ENCODE data around the gene DMBX1.

The DMBX1 gene

DNA sequence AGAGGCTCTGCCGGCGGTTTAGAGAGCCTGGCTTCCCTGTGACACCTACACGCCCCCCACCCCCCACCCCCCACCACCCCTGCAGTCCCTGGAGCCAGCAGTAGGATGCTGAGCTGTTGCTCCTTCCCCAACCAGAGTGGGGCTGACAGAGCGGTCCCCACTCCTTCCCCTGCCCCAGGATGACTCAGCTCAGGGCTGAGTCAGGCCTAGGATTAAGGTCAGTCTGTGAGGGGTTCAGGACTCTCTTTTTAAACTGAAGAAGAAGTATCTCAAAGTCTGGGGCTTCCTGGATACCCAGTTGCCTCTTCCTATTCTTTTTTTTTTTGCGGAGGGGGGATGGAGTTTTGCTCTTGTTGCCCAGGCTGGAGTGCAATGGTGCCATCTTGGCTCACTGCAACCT, 19.1 kb downstream of the DMBX1 start:
- DNase-seq, result no peak

DNA sequence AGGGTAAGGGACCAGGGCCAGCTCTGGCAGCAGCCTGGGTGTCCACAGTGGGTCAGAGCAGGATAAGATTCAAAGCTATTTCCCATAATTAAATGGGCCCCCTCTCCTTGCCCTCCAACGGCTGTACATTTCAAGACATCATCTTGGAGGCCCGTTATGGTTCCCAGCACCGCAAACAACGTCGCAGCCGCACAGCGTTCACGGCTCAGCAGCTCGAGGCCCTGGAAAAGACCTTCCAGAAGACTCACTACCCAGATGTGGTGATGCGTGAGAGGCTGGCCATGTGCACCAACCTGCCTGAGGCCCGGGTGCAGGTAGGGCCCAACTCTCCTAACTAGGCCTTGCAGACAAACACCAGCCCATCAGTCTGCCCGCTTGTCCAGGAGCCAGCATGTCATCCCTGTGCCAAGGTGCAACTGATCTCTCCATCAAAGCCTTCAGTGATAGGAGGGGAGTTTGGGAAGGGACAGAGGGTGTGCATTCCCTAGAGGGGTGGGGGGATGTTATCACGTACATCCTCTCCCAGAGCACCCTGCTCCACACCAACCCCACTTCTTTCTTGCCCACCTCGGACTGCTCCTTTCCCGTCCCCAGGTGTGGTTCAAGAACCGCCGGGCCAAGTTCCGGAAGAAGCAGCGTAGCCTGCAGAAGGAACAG, 20.8 kb downstream of the DMBX1 start:
- DNase-seq, result no peak

- DNase-seq, result no peak
These were observed 21.3 kb downstream of the DMBX1 start for GRCh38 chr1:46510998-46511365.

DNA sequence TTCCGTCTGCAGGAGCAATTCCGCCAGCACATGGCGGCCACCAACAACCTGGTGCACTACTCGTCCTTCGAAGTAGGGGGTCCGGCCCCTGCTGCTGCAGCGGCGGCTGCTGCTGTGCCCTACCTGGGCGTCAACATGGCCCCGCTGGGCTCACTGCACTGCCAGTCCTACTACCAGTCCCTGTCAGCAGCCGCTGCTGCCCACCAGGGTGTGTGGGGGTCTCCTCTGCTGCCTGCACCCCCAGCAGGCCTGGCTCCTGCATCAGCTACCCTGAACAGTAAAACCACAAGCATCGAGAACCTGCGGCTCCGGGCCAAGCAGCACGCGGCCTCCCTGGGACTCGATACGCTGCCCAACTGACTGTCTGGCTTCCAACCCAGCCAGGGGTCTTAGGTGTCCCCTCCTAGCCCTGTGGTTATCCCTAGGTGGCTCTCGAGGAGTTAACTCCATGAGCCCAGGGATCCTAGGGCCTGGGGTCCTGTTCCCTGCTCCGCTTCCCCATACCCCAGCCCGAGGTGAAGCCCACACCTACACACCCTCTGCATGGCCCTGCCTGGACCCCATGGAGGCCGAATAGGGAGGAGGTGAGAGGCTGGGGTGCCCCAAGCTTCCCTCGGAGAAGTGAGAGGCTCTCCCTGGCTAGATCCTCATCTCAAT, 22.6 kb downstream of the DMBX1 start:
- DNase-seq, result no peak

DNA sequence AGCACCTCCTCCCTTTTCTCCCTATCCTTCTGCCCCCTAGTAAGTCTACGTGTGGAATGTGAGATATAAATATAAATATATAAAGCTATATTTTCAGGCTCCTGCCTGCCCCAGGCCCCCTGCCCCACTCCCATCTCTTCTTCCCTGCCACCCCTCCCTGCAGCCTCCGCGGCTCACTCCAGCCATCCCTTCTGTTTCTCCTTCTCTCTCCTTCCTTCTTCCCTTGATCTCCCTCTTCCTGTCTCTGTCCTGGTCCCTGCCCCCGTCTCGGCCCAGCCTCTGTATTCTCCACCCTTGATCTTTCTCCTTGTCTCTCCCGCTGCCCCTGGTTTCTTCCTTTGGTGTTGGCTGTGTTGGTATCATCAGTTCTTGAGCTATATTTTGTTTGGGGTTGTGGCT, 23.2 kb downstream of the DMBX1 start:
- no peak for DNase-seq

DNA sequence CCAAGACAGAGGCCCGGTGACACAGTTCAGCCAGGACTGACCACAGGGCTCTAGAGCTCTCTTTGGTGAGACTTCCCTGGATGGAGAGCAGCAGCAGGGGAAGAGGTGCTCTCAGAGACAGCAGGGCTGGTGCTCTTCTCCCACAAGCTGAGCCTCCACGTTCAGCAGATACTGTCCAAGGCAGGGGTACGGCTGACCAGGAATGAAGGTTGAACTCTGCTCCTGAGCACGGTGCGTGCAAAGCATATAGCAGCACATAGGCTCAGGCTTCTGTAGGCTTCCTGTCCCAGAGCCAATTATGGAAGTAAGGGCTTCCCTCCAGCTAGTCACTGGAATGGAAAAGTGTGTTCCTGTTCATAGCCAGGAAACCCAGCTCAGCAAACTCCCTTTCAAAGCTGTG, 23.9 kb downstream of the DMBX1 start:
- no peak for DNase-seq

DNA sequence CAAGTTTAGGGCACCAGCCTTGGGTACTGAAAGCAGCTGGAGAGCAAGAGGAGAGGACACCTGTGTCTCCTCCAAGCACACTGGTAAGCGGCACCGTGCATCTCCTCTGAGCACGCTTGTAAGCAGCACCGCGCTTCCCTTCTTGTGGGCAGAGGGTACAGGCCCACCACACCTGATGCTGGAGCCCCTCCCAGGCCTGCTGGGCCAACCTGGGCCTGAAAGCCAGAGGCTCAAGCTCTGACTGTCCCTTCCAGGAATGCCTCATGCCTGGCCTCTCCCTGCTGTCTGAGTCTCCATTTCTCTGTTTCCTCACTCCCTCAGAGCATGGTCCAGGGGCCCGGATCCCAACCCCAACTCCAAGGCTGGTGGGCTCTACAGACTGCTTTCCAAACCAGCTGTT, 25.9 kb downstream of the DMBX1 start:
- no peak for DNase-seq

DNA sequence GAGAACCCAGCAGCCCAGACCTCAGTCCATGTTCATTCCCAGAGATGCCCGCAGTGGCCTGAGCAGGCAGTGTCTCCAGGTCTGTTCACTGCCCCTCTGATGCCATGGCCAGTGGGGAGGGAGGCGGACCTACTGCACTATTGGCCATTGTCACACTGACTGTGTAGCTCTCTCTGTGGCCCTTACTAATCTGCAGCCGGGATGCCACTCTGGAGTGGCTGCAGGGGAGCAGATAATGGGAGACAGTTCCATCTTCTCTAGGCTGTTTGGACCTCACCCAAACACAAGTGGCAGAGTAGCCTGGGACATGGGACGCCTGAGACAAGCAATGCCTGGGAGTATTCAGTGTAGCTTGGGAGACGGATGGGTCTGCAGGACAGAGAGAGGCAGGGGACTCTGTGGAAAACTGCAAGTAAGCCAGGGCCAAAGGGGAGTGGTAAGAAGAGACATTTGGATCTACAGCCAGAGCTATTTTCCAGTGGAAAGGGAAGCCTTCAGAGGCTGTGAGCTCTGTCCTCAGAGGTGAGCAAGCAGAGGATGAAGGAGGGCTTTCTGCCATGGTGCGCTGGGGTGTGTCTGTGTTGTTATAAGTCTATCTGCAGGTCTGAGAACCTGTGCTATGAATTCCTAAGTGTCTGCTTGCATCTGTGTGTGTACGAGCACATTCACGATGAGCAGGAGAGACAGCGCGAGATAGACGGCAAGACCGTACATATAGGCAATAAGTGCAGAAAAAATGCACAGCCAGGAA, 26.7 kb downstream of the DMBX1 start:
- DNase-seq, result no peak

DNA sequence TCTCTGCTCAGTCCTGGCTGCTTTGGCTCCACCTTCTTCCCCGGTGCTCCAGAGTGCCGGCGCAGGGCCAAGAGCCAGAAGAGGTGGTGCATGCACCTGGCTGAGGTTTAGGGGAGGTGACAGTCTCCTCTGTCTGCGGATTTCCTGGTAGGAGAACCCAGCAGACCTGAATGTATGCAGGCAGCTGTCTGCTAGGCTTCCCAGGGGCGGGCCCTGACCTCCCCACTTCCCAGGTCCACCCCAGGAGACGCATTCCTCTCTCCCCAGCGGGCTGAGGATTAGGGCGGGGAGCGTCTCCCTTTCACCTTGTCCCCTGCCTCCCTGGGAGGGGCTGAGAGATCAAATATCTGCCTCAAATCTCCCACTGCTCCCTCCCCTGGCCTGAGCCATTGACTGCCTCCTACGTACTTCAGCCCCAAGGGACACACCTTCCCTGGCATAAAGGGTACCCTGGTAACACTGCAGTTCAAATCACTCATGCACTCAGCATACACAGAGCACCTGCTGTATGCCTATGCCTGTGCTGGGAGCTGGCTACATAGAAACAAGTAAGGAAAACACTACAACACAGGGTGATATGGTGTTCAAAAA, 27.5 kb downstream of the DMBX1 start:
- no peak for DNase-seq

DNA sequence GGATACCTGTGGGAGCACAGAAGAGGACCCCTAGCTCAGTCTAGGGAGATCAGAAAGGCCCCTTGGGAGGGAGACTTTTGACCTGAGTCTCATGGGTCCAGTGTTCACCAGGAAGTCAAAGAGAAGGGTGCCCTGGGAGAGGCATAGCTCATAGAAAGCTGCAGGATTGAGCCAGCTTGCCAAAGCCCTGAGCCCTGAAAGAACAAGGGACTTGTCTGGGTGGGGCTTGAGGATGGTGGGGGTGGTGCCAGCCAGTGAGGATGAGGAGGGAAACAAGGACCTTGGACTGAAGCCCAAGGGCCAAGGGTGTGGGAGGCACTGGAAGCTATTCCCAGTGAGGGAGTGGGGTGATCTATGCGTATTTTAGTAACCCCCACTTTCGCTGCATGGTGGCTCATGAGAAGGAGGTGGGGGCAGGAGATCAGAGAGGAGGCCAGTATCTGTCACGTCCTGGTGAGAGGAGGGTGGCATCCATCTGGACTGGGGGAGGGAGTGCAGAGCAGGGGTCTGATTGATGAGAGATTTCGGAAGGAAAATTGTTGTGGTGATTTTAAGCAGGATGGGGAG, 28.4 kb downstream of the DMBX1 start:
- no peak for DNase-seq

- DNase-seq, result no peak
These were observed 29.6 kb downstream of the DMBX1 start for GRCh38 chr1:46519209-46519608.

DNA sequence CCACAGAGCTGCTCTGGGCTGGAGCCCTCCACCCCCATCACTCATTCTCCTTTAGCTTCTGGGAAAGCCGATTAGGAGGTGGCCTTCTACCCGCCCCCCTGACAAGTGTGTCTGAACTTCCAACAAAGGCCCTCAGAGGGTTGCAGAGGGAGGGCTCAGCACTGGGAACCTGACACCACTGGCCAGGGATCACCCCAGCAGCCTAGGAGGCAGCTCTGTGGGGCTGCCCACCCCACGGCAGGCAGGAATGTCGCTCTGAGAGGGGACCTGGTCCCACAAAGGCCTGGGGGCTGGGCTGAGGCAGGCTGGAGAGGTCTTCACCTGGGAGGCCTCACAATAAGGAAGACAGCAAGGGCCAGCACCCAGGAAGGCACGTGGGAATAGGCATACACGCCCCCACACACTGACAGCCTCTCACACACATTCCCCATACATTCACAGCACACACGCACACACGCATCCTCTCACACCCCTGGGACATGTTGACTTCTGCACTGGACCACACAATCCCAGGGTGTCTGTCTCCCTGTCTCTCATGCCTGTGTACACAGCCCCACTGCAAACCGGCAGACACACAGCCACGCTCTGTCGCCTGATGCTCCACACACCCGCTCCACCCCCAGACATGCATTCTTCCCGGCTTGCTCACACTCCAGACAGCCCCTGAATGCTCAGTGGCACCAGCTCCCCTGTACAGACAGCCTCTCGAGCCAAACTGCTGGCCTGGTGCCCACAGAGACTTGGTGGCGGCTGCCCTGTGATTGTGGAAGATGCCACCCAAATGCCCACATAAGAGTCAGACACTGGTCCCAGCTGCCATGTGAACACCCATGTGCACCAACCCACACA, 30.7 kb downstream of the DMBX1 start:
- no peak for DNase-seq

GRCh38 chr1:46521414-46521813, 31.8 kb downstream of the DMBX1 start:
- no peak for DNase-seq

DNA sequence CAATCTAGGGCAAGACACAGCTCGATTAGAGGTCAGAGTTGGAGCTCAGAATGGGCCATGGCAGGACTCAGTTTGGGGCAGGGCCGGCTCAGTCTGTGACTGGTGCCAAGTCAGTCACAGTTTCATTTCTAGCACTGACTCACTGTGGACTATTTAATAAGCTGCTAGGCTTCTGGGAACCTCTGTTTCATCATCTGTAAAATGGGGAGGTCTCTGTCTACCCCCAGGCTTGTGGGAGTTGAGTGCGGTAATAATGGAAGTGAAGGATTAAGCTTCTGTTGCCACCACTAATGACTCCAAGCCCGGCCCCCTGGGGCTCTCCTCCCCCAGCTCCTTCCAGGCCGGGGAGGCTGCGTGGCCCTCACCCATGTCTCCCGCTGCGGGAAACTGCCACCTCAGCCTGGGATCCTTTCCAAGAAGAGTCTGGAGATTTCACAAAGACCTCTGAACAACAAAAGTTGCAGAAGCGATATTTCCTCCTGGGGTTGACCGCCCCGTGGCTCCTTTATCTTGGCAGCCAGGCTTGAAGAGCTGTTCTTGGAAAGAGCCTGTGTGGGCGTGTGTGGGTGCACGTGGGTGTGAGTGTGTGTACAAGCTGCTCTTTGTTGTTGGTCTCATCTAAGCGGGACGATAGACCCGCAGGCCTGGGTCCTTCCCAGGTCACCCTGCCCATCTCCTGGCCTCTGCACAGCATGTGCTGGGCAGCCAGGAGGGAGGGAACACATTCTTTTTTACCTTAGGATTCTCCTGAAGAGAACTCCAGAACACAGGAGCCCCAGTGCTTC, 32.7 kb downstream of the DMBX1 start:
- DNase-seq, result no peak

GRCh38 chr1:46522969-46523320, 33.3 kb downstream of the DMBX1 start:
- no peak for DNase-seq

- DNase-seq, result no peak
These were observed 34.1 kb downstream of the DMBX1 start for GRCh38 chr1:46523496-46524353.

GRCh38 chr1:46524843-46525242, 35.2 kb downstream of the DMBX1 start:
- DNase-seq, result no peak

- DNase-seq, result no peak
These were observed 35.8 kb downstream of the DMBX1 start for GRCh38 chr1:46525253-46525983.

- no peak for DNase-seq
These were observed 36.5 kb downstream of the DMBX1 start for GRCh38 chr1:46526013-46526690.
